ENCODE data around the gene GPC6.

The GPC6 gene

DNA sequence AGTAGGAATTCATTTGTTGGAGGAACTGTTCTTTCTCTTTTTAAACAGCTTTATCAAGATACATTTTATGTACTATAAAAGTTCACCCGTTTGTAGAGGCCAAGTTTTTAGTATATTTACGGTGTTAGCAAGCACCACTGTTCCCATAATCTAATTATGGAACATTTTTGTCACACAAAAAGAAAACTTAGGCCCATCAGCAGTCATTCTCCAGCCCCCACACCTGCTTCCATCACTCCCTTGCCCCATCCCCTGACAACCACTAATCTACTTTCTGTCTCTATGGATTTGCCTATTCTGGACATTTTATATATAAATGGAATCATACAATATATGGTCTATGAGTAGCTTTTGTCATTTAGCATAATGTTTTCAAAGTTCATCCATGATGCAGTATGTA, 787.9 kb downstream of the GPC6 start:
- no peak for DNase-seq

DNA sequence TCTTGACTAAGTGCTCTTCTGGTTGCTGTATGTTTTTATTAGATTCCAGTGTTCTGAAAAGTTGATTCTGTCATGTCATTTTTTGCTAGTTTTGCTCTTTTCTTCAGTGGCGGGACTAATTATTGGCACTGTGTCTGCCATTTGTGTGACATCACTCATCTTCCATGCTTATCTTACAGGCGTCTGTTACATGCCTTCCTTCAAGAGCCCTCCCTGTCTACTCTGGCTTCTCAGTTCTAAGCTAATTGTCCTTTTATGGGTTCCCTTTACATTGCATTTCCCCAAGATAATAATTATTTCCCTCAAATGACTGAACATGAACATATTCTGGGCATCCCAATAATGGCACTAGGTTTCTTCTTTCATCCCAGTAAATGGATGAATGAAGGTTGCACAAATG, 793.8 kb downstream of the GPC6 start:
- DNase-seq = no peak

DNA sequence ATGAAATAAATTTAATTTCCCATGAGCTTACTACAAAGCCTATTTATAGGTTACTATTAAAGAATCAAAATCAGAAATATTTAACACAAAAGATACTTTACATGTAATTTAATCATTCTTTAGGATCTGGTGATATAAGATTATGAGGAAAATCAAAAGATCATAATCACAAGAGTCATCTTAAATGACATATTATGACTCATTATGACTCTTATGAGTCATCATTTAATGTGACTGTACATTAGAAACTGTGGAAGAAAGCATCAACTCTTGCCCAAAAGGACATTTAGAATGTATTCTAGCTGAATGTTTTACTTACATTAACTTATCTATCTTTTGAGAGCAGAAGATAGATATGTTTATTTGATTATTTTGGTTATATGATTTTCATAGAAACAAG, 794.2 kb downstream of the GPC6 start:
- DNase-seq = no peak

DNA sequence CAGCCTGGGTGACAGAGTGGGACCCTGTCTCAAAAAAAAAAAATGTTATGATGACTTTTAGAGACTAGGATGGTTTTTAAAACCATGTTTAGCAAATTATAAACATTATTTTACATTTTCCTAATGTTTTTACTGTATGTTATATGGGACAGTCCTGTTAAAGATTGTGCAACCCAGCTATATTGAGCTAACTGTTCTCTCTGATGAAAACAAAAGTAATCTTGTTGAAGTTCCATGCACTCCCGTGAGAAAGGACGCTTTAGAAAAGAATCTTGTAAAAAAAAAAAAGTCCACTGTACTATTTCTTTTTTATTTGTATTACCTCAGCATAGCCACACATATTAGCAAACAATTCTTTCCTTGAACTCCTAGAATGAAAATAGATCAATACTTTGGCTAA, 801.6 kb downstream of the GPC6 start:
- no peak for DNase-seq

DNA sequence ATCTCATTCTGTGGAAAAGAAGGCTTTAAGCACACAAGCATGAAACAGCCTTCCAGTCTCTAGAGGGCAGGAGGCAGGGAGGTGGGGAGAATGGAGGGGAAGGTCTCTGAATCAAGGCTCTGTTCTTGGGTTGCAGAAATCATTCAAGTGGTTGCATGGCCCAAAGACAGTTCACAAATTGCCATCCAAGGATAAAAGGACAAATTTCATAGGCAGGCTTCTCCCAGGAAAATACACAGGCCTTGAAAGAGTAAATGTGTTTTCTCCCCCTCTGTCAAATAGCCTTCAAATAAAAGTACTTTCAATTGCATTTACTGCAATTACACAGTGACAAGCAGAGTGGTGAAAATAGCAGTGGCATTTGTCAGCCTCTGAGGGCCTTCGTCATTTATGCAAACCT, 802.0 kb downstream of the GPC6 start:
- no peak for DNase-seq

DNA sequence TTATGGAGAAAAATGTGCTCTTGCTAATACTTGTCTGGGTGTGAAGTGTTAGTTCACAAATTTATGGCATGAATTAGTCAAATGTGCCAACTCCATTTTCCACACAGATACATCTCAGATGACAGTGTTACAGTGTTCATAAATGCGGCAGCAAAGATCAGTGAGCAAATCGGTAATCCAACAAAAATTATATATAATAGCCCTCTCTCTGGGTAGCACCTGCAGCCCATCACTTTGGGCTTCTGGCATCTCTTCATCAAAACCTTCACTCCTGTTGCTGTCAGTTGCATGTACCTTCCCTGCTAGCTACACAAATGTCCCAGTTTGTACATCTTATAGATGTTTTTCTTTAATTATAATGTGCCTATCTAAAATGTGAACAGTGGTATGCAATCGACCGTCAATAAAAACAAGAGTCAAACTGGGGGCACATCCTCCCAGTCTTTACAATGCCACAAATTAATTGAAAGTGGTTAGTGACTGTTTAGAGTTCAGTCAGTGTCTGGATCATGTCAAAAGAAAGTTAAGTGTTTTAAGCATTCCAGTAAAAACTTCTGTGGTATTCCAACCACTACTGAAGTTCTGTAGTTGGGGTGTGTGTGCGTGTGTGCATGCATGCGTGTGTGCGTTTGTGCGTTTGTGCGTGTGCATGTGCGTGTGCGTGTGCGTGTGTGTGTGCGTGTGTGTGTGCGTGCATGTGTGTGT, 804.0 kb downstream of the GPC6 start:
- no peak for DNase-seq

DNA sequence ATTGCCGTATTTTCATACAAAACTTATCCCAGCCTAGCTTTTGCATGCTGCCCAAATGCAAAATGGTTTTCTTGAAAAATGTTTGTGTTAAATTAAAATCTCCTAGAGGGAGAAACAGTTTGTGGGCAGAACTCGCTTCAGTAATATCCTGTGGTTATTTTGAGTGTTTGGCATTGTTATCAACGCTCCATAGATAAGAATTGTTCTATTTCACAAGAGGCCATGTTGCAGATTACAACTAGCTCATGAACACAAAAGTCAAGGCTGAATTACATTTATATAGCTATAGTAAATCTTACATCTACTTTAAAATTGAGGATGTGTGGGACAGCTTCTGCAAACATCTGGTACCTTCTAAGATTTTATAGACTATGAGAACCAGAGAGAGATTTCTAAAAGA, 805.0 kb downstream of the GPC6 start:
- DNase-seq = no peak

DNA sequence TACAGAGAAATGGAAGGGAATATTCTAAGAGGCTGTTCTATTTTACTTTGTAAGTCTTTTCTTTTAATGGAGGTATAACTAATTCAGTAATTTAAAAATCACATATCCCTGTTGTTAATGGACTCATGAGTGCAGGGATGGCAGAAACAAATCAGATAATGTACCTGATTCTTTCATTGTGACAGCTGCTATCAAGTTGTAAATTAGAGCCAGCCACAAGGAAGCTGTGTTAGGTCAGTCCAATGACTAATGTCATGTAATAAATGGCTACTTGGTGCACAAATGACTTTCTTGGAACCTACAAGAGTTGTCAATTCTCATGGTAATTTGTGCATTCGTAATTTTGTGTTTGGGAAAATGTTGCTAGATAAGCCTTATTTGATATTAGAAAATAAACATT, 806.5 kb downstream of the GPC6 start:
- no peak for DNase-seq

DNA sequence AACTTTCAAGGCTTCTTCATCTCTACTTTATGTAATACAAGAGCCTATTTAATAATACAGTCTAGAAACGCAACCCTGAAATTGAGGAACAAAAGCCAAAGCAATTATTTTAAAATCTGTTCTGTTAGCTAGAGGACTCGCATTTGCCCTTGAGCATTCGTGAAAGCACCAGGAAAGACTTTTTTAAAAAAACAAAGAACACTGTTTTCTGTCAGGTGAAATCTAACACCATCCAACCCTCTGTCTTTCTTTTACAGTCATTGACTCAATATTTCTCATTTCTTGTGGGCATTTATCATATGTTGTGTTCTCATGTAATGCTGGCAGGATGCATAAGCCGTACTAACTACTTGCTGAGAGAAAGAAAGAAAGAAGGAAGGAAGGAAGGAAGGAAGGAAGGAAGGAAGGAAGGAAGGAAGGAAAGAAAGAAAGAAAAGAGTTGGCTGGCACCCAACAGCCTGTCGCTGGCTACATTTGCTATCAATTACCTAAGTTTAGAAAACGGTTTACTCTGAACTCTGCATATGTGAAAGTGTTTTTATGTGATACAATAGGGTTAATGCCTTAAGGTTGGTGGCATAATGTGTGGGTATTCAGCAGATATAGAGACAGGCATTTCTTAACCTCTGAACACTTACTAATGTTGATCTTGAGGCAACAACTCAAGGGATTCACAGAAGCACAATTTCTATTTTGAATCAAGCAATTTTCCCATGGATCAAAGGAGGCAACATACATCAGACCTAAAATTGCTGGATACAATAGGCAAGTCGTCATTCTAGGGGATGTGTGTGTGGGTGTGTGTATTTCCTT, 807.4 kb downstream of the GPC6 start:
- no peak for DNase-seq

DNA sequence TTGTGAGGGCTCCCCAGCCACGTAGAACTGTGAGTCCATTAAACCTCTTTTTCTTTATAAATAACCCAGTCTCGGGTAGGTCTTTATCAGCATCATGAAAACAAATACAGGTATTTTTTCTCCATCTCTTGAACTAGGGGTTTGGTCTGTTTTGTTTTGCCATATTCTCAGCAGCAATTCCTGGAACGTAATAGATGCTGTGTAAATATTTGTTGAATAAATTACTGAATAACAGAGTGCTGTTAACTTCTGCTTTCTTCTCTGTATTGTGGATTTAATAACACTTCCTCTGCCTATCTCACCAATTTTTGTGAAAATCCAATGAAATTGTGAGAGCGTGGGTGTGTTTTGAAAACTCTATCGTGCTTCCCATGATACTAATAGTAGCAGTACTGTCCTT, 823.4 kb downstream of the GPC6 start:
- no peak for DNase-seq

DNA sequence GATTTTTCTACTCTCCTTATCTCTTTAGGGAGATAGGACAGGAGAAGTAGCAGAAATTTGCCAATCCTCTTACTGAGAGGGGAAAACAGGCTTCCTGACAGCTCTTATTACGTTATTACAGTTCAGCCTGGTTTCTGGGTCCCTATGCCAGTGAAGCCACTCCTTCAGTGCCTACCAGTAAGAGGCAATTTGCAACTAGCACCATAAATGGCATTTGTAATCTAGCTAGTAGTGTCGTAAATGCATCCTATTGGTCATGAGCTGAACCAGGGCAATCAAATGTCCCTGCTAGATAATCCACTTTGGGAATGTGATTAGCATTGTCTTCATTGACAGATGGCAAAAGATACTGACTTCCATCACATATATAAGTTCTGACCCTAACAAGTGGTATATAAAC, 824.1 kb downstream of the GPC6 start:
- DNase-seq = no peak

DNA sequence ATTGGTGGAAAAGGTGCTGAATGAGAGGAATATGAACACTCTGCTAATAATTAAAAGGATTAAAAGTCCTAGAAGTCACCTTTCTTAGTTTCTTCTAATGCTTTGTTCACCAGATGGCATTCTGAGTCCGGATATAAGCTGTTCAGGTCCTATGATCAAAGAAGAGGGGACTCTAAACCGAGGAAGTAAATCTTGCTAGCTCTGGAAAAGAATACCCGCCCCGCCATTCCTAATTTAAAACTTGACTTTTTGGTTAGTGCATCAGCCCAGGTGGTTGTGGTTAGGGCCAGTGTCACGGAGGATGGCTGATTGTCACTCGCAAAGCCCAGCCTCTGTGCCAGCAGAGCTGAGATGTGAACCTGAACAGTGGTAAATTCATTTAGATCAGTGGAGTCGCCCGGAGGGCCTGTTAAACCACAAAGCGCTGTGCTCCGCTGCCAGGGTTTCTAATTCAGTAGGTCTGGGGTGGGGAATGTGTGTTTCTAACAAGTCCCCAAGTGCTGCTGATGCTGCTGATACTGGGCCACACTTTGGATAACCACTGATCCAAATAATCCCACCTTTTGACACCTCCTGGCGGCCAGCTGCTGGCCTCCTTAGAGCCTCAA, 827.5 kb downstream of the GPC6 start:
- DNase-seq = no peak

DNA sequence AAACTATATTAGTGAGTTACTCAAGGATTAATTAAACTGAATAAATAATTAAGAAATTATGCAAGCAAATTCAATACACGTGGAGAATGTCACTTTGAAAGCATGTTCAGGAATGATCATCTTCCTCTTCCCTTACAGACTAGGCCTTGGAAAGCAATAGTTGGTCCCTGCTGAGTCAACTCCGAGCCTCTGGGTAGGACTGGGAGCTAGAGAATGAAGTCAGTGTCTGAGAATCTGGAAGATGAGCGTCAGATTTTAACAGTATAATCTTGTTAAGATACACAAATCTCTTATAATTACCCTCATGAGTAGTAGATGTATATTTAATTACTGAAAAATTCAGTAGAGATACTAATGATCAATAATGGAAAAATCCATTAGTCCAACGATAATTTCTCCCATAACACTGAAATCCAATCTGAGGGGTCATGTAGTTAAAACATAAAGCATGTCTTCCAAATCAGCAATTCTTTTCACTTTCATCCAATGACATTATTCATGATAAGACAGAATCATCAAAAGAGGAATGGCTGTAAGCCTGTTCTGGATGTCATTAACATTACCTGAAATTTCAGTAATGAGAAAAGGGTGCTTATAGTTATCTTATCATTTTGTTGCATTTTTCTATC, 829.9 kb downstream of the GPC6 start:
- DNase-seq = no peak

DNA sequence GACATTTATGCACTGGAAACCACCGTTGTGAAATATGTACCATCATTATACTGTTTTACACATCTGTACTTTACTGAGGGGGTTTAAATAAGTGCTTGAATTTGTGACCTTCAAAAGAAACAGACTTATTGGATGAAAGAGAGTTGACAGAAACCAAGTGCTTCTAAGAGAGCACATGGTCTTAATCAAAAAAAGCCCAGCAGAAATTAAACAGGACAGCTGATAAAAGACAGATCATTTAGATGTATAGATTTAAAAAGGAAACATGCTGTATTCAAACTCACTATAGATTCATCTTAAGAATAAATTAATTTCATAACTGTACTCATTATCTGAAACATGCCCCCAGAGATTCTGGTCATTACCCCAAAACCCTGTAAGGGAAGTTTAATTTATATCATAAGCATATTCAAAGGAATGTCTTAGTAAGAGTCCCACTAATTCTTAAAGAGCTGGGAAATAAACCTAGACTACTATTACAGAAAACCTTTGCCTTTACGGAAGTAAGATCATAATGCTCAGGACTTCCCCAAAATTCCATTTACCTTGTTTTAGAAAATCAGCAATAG, 831.1 kb downstream of the GPC6 start:
- DNase-seq = no peak

DNA sequence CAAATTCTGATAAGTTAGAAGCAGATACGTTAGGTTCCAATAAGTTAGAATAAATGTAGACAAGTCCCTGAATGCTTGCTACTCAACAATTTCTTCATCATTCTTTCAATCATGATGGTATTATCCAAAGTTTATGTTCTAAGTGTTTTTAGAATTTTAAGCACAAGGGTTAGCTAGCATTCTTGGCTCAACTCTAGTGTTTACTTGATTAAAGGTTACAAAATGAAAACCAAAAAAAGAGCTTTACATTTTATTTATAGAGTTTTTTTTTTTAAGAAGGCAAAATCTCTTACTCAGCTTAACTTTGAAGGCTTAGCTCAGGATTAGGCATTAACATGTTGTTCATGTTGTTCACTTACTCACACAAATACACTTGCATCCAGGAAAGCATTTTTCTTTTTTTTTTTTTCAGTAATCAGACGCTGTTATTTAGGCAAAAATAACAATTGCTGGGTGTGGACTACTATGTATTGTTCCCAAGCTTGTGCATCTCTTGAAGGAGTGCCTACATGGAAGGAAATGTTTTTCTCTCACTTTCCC, 832.3 kb downstream of the GPC6 start:
- no peak for DNase-seq

DNA sequence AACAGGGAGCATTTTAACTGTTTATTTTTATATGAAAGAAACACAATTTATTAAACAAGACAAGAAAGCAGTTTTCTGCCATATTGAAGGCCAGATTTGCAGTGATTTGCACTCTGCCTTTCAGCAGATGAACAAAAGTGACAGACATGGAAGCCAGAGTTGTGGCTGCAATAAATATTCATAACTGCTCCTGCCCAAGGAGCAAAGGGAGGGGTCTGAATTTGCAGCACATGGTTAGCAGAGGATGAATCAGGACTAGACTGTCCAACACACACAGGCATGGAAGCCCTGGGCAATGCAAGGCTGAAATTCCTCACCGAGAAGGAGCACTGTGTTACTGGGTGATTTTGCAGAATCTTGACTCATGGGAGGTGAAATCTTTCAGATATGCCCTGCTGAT, 834.7 kb downstream of the GPC6 start:
- no peak for DNase-seq

DNA sequence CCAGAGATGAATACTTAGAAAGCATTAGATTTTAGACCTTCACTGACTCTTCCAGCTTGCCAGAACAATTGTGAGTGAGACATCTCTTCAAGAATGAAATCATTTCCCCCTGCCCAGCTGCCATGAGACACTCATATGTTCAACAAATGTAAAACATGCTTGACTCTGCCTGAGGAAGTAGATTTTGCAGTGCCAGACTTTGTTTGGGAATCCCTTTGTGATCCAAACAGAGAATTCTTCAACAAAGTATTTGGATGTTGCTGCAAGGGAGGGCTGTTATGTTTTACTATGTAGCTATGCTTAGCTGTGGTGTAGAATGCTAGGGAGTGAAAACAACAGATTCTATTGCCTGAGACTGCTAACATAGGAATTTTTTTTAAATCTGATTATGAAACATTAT, 836.5 kb downstream of the GPC6 start:
- no peak for DNase-seq

DNA sequence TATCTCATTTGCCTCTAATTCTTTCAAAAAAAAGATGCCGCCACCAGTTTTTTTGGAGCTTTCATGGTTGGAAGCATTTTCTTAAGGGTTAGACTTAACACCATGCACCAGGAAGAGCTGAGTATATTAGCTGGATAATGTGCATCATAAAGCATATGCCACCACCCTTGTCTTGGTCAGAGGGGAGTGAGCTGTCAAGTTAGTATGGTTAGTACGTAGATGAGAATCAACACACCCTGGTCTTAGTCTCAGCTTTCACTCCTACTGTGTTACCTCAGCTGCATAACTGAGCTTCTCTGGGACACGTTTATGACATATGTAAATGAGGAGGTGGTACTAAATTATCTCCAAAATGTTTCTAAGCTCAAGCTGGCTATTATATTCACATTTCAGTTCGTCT, 837.2 kb downstream of the GPC6 start:
- DNase-seq = no peak

DNA sequence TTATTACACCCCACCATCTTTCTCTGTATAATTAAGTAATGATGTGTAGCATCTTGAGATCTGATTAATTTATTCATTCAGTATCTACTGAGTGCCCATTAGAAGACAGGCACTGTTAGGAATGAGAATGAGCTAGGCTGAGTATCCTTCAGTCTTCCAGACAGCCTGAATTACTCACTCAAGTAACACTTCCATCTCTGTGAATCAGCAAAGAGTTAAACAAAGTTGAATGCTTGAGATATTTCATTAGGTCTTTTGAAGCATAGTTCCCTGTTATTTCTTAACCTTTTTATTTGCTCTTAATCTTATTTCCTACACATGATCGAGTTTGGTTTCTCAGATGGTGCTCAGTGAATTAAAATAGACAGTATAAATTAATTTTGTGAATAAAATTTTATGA, 839.1 kb downstream of the GPC6 start:
- DNase-seq = no peak

DNA sequence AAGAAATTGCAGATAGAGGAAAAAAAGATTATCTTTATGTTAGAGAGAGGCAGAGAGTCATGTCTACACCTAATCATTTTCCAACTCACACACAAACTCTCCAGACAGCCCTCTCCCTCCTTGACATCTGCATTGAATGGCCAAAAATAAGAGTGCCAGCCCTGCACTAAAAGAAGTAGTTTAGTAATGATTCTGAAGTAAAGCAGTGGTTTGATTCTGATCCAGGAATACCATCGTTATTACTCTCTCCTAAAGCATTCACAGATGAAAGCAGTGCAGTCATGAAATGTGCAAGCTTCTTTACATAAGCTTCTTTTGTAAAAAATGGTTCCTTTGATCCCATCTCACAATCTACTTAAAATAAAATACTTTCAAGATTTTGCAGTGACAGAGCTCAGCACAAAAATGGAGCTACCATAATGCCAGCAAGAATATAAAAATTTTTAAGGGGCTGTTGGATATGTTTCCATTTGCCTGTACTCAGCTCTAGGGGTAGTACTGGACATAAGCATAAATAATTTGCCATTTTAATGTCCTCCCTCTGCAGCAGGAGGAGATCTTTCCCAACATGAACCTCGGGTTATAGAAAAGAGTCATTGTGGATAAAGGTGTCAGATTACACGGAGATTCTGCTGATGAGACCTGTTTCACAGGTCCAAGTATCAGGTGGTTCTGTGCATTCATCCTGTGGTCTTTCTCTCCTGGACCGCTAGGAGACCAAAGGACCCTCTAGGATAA, 846.6 kb downstream of the GPC6 start:
- DNase-seq = no peak

DNA sequence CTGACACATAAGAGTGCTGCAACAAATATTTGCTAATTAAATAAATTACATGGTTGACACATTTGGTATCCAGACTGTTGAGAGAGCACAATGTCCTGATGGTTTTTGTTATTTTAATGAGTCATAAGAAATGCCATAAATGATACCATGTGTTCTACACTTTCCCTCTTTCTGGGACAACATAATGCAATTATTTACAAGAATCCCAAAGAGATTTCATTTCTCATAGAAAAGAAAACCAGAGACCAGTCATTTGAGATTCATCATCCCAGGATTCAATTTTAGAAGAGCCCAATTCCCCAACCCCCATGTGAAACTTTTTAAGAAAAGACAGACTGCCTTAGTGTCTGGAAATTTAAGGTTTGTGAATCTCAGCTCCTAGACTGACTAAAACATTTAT, 853.3 kb downstream of the GPC6 start:
- DNase-seq = no peak

DNA sequence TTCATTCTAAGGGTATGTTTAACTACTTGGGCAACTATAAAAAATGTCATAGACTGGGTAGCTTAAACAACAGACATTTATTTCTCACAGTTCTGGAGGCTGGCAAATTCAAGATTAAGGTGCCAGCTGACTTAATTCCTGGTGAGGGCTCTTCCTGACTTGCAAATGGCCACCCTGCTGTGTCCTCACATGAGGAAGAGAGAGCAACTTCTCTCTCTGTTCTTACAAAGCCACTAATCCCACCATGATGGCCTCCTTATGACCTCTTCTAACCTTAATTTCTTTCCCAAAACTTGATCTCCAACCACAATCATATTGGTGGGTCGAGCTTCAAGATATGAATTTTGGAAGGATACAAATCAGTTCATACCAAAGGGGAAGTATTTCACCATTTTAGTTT, 853.9 kb downstream of the GPC6 start:
- no peak for DNase-seq

DNA sequence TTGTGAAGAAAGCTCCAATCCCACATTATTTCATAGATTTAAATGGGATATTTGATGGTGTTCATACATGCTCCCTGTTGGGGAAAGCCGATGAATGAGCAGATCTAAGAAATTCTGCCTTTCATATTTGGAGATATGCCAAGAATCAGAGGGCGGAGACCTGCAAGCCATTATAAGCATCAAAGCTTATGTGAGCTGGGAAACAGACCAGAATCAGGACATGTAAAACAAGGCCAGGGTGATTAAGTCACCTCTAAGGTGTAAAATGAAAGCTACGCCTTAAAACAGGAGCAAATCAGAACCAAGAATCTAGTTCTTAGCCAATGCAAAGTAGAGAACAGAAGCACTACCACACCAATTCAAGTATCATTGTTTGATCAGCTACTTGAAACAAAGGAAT, 860.5 kb downstream of the GPC6 start:
- DNase-seq = no peak

Measured in CD4-positive, alpha-beta T cell treated with Interleukin-4 for 4 hours (primary cell).